GM10847 (cell line): ENCODE data around the gene RHOBTB3.

ENCODE experiments used
- POLR2A ChIP-seq: IDR thresholded peaks from 2 replicates; pipeline ENCODE4 v1.6.1; 2011; ENCODE audit not compliant: insufficient read length; ENCODE audit errors: extremely low read depth

RHOBTB3 gene

GRCh38 chr5:95816341-95816740 lies 85.2 kb downstream of the RHOBTB3 start:
- no peak for TF ChIP-seq POLR2A

- TF ChIP-seq POLR2A: no peak
Measured at GRCh38 chr5:95816776-95817175, 85.6 kb downstream of the RHOBTB3 start.

- no peak for TF ChIP-seq POLR2A
Measured at GRCh38 chr5:95817430-95817829, 86.3 kb downstream of the RHOBTB3 start.

- no peak for TF ChIP-seq POLR2A
Measured at GRCh38 chr5:95818181-95819147, 87.3 kb downstream of the RHOBTB3 start.

GRCh38 chr5:95821110-95822021 lies 90.2 kb downstream of the RHOBTB3 start:
- no peak for TF ChIP-seq POLR2A

GRCh38 chr5:95822043-95822541 lies 91.0 kb downstream of the RHOBTB3 start:
- no peak for TF ChIP-seq POLR2A

- peak; percentile 77 for TF ChIP-seq POLR2A
Measured at GRCh38 chr5:95822542-95823181, 91.5 kb downstream of the RHOBTB3 start, which contains the start of gene GLRX. GLRX (minus strand) TSS chr5:95822726; CDS start chr5:95822662, 64 bp downstream.

GRCh38 chr5:95823218-95823737 lies 92.1 kb downstream of the RHOBTB3 start:
- no peak for TF ChIP-seq POLR2A

GRCh38 chr5:95823738-95824609 lies 92.8 kb downstream of the RHOBTB3 start:
- peak; percentile 18 for TF ChIP-seq POLR2A

- no peak for TF ChIP-seq POLR2A
Measured at GRCh38 chr5:95824747-95825146, 93.6 kb downstream of the RHOBTB3 start.

- no peak for TF ChIP-seq POLR2A
Measured at GRCh38 chr5:95825495-95825894, 94.4 kb downstream of the RHOBTB3 start.

- TF ChIP-seq POLR2A: no peak
Measured at GRCh38 chr5:95826949-95827891, 96.1 kb downstream of the RHOBTB3 start.

- no peak for TF ChIP-seq POLR2A
Measured at GRCh38 chr5:95827892-95828246, 96.7 kb downstream of the RHOBTB3 start.
